Neural progenitor cell (in vitro differentiated cells): ENCODE data around the gene PFDN1.

ENCODE experiments used
- CTCF ChIP-seq: fragments of 200-600 bp; sonication (generic); IDR thresholded peaks from 2 replicates; pipeline ENCODE4 v1.5.1; 2017; ENCODE audit warnings: antibody characterized with exemption, mild to moderate bottlenecking
- EZH2 ChIP-seq: fragments of 200-600 bp; sonication (generic); IDR thresholded peaks from 2 replicates; pipeline ENCODE4 v1.6.1; 2017; ENCODE audit warnings: antibody characterized with exemption, mild to moderate bottlenecking, moderate library complexity
- EZH2phosphoT487 ChIP-seq: fragments of 200-600 bp; sonication (generic); IDR thresholded peaks from 2 replicates; pipeline ENCODE4 v1.6.1; 2017; ENCODE audit warnings: antibody characterized with exemption

GRCh38 chr5:140301136-140301535 lies 1.8 kb downstream of the PFDN1 start:
- no peak for TF ChIP-seq CTCF
- no peak for TF ChIP-seq EZH2
- TF ChIP-seq EZH2phosphoT487 = no peak
